ENCODE measurements around the gene NRDE2.

DNA sequence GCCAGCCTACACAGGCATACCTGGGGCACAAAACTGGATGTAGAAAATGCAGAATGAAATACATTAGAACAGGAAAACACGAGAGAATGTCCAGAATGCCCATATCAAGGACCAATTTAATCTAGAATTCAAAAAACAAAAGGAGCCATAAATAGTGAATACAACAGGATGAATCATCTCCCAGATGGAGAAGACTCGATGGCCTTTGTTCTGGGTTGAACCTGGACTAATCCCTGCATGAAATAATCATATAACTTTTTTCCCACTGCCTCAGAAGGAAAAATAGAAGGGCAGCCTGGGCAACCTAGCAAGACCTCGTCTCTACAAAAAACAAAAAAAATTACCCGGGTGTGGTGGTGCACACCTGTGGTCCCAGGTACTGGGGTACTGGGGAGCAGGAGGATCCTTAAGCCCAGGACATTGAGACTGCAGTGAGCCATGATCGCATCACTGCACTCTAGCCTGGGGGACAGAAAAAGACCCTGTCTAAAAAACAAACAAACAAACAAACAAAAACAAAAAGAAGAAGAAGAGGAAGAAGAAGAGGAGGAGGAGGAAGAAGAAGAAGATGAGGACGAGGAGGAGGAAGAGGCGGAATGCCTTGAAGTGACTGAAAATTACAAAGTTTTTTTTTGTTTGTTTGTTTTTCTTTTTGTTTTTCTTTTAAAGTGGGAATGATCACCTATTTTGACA is 30.3 kb upstream of the NRDE2 start:
- TF ChIP-seq, protein P1, sequence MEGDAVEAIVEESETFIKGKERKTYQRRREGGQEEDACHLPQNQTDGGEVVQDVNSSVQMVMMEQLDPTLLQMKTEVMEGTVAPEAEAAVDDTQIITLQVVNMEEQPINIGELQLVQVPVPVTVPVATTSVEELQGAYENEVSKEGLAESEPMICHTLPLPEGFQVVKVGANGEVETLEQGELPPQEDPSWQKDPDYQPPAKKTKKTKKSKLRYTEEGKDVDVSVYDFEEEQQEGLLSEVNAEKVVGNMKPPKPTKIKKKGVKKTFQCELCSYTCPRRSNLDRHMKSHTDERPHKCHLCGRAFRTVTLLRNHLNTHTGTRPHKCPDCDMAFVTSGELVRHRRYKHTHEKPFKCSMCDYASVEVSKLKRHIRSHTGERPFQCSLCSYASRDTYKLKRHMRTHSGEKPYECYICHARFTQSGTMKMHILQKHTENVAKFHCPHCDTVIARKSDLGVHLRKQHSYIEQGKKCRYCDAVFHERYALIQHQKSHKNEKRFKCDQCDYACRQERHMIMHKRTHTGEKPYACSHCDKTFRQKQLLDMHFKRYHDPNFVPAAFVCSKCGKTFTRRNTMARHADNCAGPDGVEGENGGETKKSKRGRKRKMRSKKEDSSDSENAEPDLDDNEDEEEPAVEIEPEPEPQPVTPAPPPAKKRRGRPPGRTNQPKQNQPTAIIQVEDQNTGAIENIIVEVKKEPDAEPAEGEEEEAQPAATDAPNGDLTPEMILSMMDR (IDR thresholded peaks at IDR 0.05), result no peak
- TF ChIP-seq POLR2A (IDR thresholded peaks at IDR 0.05) (no peak), POLR2AphosphoS5 (IDR thresholded peaks at IDR 0.05) (no peak), EP300 (IDR thresholded peaks at IDR 0.05; ENCODE audit: low read depth) (no peak)

Data from transverse colon (tissue), 4 donors.